HG03159 (cell line): ENCODE data around the gene C9orf43.

Source experiments
- ATAC-seq: cut with Tn5 transposase; IDR thresholded peaks from one replicate; pipeline ENCODE4 v1.9.1; 2021; ENCODE audit warnings: mild to moderate bottlenecking, moderate library complexity; ENCODE audit not compliant: unreplicated experiment

The C9orf43 gene

DNA sequence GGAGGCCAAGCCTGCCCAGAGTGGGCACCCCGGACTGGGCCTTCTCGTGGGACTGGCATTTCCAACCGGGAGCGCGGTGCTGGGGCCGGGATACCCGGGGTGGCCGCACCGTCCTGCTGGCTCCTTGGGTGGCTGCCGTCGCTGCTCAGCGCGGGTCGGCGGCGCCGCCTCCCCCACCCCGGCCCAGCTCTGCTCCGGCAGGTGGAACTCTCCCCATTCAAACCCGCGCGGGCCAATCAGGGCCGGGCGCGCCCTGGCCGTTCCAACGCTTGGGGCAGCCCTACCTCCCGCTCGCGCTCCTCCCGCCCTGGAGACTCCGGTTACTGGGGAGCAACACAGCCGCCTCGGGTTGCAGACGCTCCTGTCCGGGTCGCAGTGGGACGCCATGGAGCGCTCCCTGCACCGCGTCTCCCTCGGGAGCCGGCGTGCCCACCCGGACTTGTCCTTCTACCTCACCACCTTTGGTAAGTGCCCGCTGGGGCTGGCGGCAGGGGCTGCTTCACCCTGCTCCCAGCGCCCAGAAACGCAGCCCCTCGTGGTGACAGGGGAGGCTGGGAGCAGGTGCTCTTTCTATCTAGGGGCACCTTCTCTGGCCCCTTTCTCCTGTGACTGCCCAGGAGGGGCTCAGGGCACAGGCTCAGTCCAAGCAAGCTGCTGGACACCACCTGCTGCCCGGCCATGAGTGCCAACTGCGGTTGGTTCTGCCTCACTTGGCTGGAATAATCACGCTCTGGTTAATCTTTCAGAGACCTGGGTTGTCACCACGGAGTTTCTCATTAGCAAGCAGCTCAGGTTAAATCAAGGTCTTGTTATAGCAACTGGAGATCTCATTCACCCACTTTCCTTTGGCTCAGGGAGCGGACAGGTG lies 53.1 kb downstream of the C9orf43 start, which contains the start of gene RGS3:
Gene RGS3 (plus strand): TSS at position 310 of the 868 bp plus-strand sequence. CDS start 76 bp downstream, at position 386.
- ATAC-seq = no peak

DNA sequence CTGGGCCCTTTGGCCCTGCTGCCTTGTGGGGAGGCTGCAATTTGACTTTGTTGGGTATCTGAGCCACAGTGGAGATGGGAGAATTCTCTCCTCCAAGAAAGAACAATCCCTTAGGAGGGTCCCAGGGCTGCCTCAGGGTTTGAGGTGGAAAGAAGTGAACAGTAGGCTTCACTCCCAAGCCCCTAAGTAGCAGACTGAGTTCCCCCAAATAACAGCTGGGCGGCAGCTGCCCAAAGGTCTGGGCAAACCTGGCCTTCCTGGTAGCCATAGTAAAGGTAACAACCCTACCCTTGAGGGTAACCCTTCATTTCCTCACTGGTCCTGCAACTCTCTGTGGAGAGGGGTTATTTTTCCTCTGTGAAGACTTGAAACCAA lies 53.7 kb downstream of the C9orf43 start:
- ATAC-seq = no peak

DNA sequence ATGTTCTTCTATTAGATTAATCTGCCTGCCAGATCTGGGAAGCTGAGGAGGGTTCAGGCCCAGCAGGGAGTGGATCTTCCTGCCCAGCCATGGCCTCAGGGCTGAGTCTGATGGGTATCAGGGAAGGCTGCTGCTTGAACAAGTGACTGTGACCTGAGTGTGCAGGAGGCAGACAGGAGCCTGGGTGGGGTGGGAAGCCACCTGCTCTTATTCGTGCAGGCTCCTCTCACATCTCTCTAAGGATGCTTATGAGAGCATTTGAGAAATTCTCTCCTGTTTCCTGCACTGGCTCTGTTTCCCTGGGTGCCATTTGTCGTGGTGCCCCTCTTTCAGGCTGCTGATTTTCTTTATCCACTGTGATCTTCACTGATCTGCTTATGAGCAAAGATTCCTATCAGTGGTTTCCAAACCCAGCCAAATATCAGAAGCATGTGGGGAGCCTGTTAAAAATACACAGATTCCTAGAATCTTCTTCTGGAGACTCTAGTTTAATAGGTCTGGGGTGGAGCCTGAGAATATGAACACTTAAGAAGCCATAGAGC lies 55.1 kb downstream of the C9orf43 start:
- no peak for ATAC-seq

DNA sequence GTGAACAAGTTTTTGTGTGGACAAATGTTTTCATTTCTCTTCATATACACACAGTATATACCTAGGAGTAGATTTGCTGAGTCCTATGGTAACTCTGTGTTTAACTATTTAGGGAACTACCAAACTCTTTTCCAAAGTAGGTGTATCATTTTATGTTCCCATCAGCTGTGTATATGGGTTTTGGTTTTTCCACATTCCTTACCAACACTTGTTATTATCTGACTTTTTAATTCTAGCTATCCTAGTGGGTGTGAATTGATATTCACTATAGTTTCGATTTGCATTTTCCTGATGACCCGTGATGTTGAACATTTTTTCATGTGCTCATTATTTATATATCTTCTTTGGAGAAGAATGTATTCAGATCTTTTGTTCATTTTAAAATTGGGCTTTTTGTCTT lies 56.6 kb downstream of the C9orf43 start:
- ATAC-seq = no peak

DNA sequence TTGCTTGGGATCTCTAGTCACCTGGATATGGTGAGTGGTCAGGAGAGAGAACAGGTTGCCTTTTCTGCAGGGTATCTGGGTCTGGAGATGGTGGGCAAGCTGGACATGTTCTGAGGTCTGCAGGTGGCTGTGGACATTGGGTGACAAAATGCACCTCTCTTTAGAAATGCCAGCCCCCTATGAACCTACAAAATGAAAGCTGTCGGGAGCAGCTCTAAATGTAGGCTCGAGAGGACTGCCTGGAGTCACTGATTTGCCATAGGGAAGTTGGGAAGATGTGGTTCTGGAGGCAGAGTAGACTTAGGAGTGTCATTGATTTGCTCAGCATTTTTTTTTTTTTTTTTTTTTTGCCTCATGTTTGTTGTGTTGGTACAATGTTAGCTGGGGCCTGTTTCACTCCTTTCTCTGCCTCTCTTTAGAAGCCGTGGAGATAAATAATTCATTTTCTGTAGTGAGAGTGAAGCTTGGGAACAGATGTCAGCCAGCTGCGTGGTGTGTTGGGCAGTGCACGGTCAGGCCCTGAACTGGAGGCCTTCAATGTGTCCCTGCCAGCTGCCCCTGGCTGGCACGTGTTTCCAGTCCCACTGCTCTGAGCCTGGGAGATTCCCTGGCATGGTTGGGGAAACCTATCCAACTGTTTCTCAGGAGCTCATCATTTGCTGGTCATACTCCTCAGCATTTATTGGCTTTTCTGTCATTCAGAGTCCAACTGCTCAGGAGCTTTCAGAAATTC lies 58.3 kb downstream of the C9orf43 start:
- ATAC-seq = no peak

DNA sequence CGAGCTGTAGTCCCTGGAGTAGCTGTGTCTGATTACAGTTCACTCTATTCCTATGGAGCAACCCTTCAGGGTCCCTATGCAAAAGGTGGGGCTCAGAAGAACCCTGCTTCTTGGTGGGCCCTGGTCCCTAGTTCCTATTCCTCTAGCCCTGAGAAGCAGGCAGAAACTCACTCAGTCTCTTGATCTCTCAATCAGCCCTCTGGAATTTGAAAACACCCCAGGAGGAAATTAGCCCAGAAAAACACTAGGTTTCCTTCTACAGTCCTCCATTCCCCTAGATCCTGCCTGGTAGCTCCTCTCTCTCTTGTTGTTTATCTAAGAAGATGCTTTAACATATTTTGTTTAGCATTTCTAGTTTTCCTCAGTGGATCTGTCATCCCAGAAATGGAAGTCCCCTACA lies 60.6 kb downstream of the C9orf43 start:
- no peak for ATAC-seq

DNA sequence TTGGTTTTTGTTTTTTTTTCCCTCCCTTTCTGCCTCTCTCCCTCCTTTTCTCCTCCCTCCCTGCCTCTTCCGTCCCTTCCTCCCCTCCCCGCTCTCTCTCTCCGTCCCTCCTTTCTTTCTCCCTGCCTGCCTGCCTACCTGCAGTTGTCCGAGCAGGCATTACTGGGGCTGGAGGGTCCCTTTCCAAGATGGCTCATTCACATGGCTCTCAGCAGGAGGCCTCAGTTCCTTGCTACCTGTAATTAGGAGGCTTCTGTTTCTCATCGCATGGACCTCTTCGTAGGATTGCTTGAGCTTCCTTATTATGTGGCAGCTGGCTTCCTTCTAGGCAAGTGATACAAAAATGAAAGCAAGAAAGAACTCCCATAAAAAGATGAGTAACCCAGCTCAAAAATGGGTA lies 61.0 kb downstream of the C9orf43 start:
- ATAC-seq = no peak

DNA sequence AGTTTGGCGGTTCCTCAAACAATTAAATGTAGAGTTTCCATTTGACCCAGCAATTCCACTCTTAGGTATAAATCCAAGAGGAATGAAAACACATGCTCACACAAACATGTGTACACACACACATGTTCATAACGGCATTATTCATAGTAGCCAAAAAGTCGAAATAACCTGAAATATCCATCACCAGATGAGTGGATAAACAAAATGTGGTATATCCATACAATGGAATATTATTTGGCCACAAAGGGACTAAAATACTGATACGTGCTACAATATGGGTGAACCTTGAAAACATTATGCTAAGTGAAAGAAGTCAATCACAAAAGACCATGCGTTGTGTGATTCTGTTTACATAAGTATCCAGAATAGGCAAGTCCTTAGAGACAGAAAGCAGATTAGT lies 61.7 kb downstream of the C9orf43 start:
- ATAC-seq = no peak

DNA sequence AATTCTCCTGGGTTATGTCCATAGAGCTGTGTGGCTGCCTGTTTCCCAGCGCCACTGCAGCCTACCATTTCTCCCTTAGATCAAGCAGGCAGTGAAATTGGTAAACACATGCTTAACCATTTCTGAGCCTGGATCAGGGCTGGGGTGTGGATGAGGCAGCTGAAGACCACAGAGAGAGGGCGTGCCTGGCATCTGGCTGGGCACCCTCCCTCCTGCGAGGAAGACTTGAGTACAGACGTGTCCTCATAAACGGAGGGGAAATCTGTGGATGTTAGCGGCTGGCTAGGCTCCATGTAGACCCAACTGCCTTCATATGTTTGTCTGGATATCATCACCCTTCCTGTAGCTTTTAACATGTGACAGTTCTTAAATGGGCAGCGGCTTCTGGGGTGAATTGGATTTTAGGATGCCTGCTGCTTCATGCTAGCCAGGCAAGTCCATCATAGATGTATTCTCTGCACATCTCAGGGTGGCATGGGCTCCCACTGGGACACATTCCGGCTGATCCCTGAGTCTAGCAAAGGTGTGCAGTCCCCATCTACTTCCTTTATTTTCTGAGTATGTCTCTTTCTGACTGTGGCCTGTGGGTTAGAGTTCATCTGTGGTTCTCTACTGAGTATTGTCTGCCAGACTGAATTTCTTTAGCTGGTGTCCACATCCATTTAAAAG lies 63.9 kb downstream of the C9orf43 start:
- no peak for ATAC-seq

DNA sequence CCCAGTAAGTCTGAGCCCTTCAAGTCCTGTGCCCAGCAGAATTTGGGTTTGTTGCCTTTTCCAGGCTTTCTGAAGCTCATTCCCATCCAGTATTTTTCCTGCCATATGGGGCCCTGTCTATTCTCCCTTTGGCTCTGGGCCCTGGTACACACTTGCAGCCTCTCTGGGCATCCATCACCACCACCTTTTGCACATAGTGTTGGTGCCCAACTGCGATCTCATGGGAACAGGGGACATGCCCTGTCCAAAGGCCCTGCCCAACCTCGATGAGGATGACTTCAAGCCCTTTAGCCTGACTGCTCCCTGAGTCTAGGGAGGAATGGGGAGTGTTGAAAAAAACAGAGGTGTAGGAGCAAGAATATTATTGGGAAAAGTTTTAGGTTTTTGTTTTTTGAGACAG lies 64.5 kb downstream of the C9orf43 start:
- no peak for ATAC-seq

DNA sequence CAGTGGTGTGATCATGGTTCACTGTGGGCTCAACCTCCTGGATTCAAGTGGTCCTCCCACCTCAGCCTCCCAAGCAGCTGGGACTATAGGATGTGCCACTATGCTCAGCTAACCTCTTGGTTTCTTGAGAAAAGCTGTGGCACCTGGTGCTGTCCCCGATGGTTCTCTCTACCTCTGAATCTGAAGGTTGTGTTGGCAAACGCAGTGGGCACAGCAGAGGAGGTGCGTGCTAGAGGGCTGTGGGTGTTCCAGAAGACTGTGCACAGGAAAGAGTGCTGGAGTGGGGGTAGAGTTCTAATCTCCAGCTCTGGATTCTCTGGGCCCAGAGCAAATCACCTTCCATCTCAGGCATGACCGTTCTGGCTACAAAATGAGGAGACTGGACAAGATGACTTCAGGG lies 65.4 kb downstream of the C9orf43 start:
- no peak for ATAC-seq

DNA sequence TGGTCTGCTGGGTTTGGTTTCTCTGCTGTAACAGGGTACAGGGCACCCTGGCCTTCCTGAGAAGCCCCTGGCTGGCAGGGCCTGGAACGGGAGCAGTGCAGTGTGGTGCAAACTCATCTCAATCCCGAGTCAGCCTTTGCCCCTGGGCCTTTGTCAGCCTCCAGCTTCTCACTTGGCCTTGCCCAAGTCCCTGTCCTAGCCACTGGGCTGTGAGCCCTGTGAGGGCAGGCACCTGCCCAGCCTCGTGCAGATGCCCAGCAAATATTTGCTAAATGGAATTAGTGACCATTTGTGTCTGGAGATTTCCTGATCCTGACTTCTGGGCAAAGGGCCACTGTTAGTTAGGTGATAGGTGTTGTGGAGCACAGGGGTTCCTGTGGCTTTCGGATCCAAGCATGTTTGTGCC lies 66.0 kb downstream of the C9orf43 start:
- no peak for ATAC-seq

DNA sequence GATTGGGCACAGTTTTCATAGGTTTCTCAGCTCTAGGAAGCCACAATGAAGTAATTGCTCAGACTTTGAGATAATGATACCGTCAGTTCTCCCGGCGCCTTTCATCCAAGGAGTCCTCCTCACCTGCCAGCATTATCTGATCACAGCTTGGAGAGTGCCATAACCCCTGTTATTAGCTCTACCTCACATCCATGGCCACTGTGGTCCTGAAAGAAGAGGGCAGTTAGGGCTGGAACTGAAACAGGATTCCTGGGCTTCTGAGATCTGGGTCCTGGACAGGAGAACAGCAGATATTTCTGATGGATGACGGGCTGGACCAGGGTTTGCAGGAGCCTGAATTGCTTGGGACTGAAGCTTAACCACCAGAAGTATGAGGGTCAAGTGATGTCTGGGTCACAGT lies 66.5 kb downstream of the C9orf43 start:
- no peak for ATAC-seq

DNA sequence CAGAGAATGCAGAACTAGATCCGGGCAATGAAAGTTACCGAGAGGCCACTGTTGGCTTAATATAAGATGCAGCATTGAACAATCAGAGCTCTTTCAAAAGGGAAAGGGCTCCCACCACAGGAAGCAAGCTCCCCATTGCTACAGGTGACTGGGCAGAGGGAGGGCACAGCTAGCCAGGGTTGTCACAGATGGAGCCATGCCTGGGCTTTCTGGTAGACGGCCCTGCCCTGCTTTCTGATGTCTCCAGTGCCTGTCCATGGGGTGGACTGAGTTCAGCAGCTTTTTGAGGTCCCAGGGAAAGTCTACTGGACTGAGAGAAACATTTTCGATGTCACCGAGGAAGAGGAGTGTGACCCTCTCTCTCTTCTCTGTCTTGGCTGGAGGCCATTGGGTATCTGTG lies 67.1 kb downstream of the C9orf43 start:
- ATAC-seq = no peak

DNA sequence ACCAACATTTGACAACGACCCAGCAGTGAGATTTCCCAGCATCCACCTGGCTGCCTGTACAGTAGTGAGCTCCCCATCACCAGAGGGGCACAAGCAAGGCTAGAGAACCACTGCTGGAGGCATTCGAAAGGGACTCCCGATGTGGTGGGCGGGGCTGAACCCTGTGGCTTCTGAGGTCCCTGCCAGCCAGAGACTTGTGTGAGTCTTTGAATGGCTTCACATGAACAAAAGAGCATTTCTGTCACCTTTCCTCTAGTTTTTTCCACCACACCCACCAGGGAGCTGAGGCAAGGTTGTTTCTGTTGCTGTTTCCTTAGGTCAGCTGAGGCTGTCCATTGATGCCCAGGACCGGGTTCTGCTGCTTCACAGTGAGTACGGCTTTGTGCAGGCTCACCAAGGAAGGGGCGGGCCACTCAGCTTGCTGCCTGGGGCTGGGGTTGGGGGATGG lies 68.7 kb downstream of the C9orf43 start:
- ATAC-seq = no peak
